ENCODE measurements around the gene TPBGL. TPM values are rescaled to one million over a fixed set of nuclear protein-coding genes. Genes with fewer than 3 reads are reported as not detected.

The TPBGL gene
- total RNA-seq, 1 donor = not detected

GRCh38 chr11:75245356-75246005 lies 4.9 kb downstream of the TPBGL start:
- Histone ChIP-seq H3K4me3 (ENCODE audit: insufficient read depth, low read length) (no peak overlapping the region), H3K27me3 (ENCODE audit: insufficient read depth, low read length) (peaks cover 43% of the 10 kb centered on the region), H3K27ac (ENCODE audit: low read depth, low read length) (no peak overlapping the region), H4K20me1 (ENCODE audit: insufficient read depth, low read length) (no peaks in the 10 kb centered on the region), H3K9me3 (ENCODE audit: low read depth, low read length) (no peaks in the 10 kb centered on the region), H3K4me2 (ENCODE audit: insufficient read depth, low read length) (no peak overlapping the region), H3K79me2 (ENCODE audit: insufficient read depth, low read length) (no peaks in the 10 kb centered on the region), H2AFZ (ENCODE audit: low read length) (no peak overlapping the region), H3K4me1 (ENCODE audit: insufficient read depth, low read length) (peaks cover 5% of the 10 kb centered on the region), H3K36me3 (ENCODE audit: insufficient read depth, low read length) (no peaks in the 10 kb centered on the region)
- TF ChIP-seq, protein P1, sequence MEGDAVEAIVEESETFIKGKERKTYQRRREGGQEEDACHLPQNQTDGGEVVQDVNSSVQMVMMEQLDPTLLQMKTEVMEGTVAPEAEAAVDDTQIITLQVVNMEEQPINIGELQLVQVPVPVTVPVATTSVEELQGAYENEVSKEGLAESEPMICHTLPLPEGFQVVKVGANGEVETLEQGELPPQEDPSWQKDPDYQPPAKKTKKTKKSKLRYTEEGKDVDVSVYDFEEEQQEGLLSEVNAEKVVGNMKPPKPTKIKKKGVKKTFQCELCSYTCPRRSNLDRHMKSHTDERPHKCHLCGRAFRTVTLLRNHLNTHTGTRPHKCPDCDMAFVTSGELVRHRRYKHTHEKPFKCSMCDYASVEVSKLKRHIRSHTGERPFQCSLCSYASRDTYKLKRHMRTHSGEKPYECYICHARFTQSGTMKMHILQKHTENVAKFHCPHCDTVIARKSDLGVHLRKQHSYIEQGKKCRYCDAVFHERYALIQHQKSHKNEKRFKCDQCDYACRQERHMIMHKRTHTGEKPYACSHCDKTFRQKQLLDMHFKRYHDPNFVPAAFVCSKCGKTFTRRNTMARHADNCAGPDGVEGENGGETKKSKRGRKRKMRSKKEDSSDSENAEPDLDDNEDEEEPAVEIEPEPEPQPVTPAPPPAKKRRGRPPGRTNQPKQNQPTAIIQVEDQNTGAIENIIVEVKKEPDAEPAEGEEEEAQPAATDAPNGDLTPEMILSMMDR (IDR thresholded peaks at IDR 0.05; ENCODE audit: extremely low read depth, low read depth, low read length) = no peak
- DNase-seq (ENCODE audit: insufficient read length, low spot score, missing footprints) = peak; percentile 80

- TF ChIP-seq, protein P1 (IDR thresholded peaks at IDR 0.05; ENCODE audit: extremely low read depth, low read depth, low read length) = no peak
- no peaks in the 10 kb centered on the region for H3K79me2 ChIP-seq (ENCODE audit: insufficient read depth, low read length)
- no peaks in the 10 kb centered on the region for H3K36me3 ChIP-seq (ENCODE audit: insufficient read depth, low read length)
- H3K4me1 ChIP-seq (ENCODE audit: insufficient read depth, low read length) = peaks cover 5% of the 10 kb centered on the region
- peak; percentile 44 for DNase-seq (ENCODE audit: insufficient read length, low spot score, missing footprints)
- H2AFZ ChIP-seq (ENCODE audit: low read length) = no peak overlapping the region
- H3K4me3 ChIP-seq (ENCODE audit: insufficient read depth, low read length) = no peak overlapping the region
- H3K27me3 ChIP-seq (ENCODE audit: insufficient read depth, low read length) = peaks cover 40% of the 10 kb centered on the region
- H3K4me2 ChIP-seq (ENCODE audit: insufficient read depth, low read length) = no peak overlapping the region
- H3K27ac ChIP-seq (ENCODE audit: low read depth, low read length) = no peak overlapping the region
- H3K9me3 ChIP-seq (ENCODE audit: low read depth, low read length) = no peaks in the 10 kb centered on the region
- H4K20me1 ChIP-seq (ENCODE audit: insufficient read depth, low read length) = no peaks in the 10 kb centered on the region
Measured at GRCh38 chr11:75246006-75246670, 5.6 kb downstream of the TPBGL start.

DNA sequence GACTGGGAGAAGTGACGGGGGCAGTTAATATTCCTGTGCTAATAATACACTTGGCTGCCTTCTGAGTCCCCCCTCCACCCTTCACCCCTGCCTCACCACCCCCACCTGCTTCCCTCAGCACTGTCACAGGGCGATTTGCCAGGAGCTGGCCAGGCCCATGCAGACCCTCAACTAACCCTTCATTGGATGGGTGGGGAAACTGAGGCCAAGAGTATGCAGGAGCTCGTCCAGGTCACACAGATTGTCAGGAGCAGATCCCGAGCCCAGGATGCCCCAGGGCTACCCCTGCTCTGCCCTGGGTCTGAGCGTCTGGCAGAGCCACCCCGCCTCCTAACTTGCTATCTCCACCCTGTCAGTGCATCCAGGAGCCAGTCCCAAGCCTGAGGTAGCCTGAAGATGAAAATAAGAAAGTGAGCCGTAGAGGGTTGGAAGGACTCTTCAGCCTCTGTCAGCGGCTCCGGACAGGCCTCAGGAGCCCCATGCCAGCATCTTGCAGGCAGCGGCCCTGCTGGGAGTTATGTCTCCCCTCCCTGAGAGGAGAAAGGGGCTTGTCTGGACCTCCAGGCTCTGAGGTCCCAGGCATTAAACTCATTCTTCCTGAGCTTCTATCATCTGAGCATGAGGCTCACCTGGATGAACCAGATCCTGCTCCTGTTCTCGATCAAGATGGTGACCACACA lies 6.2 kb downstream of the TPBGL start:
- Histone ChIP-seq H3K79me2 (ENCODE audit: insufficient read depth, low read length) (no peaks in the 10 kb centered on the region), H3K4me1 (ENCODE audit: insufficient read depth, low read length) (peaks cover 5% of the 10 kb centered on the region), H4K20me1 (ENCODE audit: insufficient read depth, low read length) (no peaks in the 10 kb centered on the region), H3K4me2 (ENCODE audit: insufficient read depth, low read length) (no peak overlapping the region), H2AFZ (ENCODE audit: low read length) (no peak overlapping the region), H3K27ac (ENCODE audit: low read depth, low read length) (no peak overlapping the region), H3K36me3 (ENCODE audit: insufficient read depth, low read length) (no peaks in the 10 kb centered on the region), H3K4me3 (ENCODE audit: insufficient read depth, low read length) (no peak overlapping the region), H3K9me3 (ENCODE audit: low read depth, low read length) (no peaks in the 10 kb centered on the region), H3K27me3 (ENCODE audit: insufficient read depth, low read length) (peaks cover 40% of the 10 kb centered on the region)
- no peak for DNase-seq (ENCODE audit: insufficient read length, low spot score, missing footprints)
- TF ChIP-seq, protein P1 (IDR thresholded peaks at IDR 0.05; ENCODE audit: extremely low read depth, low read depth, low read length) = no peak

- no peak for DNase-seq (ENCODE audit: insufficient read length, low spot score, missing footprints)
- Histone ChIP-seq H3K4me2 (ENCODE audit: insufficient read depth, low read length) (no peak overlapping the region), H3K79me2 (ENCODE audit: insufficient read depth, low read length) (no peaks in the 10 kb centered on the region), H4K20me1 (ENCODE audit: insufficient read depth, low read length) (no peaks in the 10 kb centered on the region), H3K4me3 (ENCODE audit: insufficient read depth, low read length) (no peak overlapping the region), H3K4me1 (ENCODE audit: insufficient read depth, low read length) (peaks cover 5% of the 10 kb centered on the region), H3K27me3 (ENCODE audit: insufficient read depth, low read length) (peaks cover 26% of the 10 kb centered on the region), H3K36me3 (ENCODE audit: insufficient read depth, low read length) (no peaks in the 10 kb centered on the region), H3K27ac (ENCODE audit: low read depth, low read length) (no peak overlapping the region), H2AFZ (ENCODE audit: low read length) (no peak overlapping the region), H3K9me3 (ENCODE audit: low read depth, low read length) (peaks cover 3% of the 10 kb centered on the region)
- TF ChIP-seq, protein P1 (IDR thresholded peaks at IDR 0.05; ENCODE audit: extremely low read depth, low read depth, low read length) = no peak
Measured at GRCh38 chr11:75248924-75249256, 8.3 kb downstream of the TPBGL start.
